HUDEP-2 (cell line): ENCODE data around the gene INPP5J.
"Not testable (repeated sequence)": the region's sequence is repeated elsewhere in the genome, so short reads cannot be mapped to it uniquely, and the experiment has no call there.

ENCODE experiments used
- DNase-seq, 76 experiments: peaks; one replicate each; lab custom pipeline; 2025; ENCODE audit not compliant: unreplicated experiment in 76 of 76; lab: John Stamatoyannopoulos, UW

Gene INPP5J, protein sequence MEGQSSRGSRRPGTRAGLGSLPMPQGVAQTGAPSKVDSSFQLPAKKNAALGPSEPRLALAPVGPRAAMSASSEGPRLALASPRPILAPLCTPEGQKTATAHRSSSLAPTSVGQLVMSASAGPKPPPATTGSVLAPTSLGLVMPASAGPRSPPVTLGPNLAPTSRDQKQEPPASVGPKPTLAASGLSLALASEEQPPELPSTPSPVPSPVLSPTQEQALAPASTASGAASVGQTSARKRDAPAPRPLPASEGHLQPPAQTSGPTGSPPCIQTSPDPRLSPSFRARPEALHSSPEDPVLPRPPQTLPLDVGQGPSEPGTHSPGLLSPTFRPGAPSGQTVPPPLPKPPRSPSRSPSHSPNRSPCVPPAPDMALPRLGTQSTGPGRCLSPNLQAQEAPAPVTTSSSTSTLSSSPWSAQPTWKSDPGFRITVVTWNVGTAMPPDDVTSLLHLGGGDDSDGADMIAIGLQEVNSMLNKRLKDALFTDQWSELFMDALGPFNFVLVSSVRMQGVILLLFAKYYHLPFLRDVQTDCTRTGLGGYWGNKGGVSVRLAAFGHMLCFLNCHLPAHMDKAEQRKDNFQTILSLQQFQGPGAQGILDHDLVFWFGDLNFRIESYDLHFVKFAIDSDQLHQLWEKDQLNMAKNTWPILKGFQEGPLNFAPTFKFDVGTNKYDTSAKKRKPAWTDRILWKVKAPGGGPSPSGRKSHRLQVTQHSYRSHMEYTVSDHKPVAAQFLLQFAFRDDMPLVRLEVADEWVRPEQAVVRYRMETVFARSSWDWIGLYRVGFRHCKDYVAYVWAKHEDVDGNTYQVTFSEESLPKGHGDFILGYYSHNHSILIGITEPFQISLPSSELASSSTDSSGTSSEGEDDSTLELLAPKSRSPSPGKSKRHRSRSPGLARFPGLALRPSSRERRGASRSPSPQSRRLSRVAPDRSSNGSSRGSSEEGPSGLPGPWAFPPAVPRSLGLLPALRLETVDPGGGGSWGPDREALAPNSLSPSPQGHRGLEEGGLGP

DNA sequence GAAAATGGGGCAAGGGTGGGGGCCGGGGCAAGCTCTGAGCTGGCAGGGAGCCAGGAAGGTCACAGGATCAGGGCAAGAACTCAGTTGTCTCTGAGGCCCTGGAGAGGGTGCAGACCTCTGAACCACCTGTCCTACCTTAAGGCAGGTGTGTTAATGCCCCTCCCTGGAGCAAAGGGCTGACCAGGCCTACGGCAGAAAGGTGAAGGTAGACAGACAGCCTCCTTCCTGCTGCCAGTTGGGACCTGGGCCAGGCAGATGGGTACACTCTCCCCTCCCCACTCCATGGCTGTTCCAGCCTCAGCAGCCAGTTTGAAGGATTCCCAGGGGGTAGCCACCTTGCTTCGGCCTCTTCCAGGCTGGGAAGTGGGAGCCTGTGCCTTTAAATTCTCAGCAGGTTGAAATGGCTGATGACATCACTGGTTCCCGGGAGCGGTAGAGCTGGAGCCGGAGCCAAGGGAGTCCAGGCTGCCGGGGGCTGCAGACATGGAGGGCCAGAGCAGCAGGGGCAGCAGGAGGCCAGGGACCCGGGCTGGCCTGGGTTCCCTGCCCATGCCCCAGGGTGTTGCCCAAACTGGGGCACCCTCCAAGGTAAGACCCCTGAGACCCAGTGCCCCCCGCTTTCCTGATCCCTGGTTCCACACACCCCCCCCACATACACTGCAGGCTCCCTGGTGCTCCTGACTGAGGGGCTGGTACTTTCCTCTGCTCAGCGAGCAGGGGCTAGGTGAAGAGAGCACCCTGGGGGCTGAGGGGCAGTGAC lies at the start of gene INPP5J:
Gene INPP5J (plus strand): TSS at position 435 of the 760 bp plus-strand sequence. CDS start 49 bp downstream, at position 484.
- no peak for DNase-seq

DNA sequence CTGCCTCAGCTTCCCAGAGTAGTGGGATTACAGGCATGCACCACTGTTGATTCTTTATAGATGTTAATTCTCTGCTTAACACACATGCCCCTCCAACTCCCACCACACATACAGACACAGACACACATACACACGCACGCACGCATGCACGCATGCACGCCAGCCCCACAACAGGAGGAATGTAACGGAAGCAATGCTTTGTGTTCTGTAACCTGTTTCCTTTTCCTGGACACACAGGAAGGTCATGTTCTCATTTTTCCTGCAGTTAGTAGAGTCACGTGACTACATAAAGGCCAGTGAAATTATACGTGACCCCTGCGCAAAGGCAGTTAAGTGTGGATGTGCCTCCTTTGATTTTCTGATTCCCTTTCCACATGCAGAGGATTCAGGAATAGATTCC lies 49.6 kb upstream of the INPP5J start:
- DNase-seq: not testable (repeated sequence)

DNA sequence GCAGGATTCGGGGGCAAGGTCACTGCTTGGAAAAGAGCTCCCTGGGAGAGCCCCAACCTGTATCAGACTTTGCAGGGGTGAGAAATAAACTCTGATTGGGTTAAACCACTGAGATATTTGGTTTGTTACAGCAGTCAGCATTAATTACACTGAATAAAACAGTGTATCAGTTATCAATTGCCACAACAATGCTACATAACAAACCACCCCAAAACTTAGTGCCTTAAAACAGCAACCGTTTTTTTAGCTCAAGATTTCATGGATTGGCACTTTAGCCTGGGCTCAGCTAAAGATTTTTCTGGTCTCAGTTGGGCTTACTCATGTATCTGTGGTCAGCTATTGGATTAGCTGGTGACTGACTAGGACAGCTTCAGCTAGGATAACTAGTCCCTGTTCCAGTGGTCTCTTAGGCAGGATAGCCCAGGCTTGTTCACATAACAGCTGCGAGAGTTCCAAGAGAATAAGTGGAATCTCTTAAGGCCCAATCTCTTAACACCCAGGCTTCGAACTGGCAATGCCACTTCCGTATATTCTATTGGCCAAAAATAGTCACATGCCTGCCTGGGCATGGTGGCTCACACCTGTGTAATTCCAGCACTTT lies 49.1 kb upstream of the INPP5J start:
- not testable (repeated sequence) for DNase-seq

DNA sequence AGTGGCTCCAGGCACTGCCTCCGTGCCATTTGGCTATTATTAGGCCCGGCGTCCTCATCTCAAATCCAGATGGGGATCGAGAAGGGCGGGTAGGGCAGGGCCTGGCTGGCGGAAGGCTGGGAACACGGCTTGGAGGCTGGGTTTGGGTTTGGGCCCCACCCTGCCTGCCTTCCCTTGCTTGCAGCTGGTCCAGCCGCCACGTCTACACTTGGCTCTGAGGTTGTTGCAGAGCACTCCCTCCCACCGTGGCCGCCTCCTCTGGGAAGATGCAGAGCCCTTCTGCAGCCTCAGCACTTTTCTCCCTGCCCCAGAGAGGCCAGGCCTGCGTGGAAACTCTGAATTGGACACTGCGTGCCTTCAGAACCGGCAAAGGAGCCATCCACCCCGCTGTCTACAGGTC lies 46.8 kb upstream of the INPP5J start:
- no peak for DNase-seq

DNA sequence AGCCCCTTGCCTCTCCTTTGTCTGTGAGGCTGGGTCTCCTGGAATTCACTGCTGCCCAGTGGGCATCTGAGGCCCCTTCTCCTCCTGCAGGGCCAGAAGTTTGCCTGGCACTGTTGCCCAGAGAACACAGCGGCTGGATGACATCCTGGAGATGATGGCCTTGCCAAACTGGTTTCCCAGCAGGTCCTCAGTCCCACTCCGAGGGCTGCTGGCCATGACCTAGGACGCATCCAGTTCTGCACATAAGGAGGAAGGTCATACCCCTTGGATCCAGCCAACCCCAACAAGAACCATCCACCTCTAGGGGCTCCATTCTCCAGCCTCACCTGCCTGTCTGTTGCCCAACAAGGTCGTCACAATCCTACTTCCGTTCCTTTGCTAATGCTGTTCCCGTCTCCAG lies 45.1 kb upstream of the INPP5J start:
- DNase-seq: no peak

DNA sequence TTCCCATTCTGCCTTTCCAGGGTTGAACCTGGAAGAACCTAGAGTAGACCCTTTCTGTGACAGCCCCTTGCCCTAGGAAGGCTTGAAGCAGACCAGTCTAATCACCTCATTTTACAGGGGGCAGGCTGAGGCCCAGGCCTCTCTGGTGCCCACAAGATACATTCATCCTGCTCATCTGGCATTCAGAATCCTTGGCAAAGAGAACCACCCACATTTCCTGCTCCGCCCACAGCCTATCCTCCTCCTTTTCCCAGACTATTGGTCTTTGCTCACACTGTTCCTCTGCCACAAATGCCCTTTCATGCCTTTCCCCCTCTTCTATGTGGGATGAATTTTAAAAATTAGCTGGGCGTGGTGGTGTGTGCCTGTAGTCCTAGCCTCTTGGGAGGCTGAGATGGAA lies 44.4 kb upstream of the INPP5J start:
- DNase-seq: not testable (repeated sequence)

DNA sequence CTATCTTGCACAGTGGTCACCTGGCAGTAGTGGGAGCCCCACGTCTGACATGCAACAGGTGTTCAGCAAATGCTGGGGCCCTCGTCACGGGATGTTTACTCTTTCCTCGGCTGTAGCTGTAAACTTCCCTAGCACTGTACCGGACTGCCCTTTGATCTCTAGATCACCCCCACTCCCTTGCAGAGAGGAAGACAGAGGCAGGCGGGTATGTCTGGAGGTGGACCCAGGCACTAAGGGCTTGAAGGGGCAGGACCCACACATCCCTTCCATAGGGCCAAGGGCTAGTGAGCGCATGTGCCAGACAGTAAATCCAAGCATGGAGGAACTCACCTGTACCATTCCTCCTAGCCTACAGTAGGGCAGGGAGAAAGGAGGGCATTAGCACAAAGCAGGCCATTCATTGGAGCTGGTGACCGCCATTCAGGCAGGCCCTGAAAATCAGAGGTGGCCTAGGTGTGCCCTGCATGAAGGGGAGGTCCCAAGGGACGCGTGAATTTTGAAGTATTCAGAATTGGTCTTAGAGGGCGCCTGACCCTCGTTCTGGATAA lies 43.6 kb upstream of the INPP5J start:
- no peak for DNase-seq

DNA sequence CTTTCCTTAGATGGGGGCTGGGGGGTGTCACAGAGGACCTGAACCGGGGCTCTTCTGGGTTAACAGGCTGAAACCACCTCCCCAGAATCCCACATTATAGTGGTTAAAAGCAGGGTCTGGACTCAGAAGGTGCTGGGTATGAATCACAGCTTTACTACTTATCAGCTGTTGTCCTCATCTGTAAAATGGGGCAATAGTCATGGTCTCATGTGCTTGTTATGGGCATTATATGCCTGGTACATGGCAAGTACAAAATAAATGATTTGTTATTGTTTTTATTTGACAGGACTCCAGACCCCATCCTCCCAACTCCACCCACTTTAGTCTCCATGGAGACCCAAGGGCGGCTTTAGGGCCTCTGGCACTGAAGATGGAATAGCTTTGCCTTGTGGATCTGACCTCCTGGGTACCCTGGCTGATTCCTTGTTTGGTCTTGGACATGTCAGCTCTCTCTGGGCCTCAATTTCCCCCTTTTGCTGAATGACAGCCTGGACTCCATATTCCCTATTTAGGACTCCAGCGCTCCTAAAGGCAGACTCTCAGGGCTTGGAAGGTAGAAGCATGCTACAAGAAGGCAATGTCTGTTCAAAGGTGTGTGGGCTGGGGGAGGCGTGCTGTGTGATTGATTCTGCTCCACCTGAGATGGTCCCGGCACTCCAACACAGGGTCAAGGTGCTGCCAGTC lies 42.5 kb upstream of the INPP5J start:
- no peak for DNase-seq

DNA sequence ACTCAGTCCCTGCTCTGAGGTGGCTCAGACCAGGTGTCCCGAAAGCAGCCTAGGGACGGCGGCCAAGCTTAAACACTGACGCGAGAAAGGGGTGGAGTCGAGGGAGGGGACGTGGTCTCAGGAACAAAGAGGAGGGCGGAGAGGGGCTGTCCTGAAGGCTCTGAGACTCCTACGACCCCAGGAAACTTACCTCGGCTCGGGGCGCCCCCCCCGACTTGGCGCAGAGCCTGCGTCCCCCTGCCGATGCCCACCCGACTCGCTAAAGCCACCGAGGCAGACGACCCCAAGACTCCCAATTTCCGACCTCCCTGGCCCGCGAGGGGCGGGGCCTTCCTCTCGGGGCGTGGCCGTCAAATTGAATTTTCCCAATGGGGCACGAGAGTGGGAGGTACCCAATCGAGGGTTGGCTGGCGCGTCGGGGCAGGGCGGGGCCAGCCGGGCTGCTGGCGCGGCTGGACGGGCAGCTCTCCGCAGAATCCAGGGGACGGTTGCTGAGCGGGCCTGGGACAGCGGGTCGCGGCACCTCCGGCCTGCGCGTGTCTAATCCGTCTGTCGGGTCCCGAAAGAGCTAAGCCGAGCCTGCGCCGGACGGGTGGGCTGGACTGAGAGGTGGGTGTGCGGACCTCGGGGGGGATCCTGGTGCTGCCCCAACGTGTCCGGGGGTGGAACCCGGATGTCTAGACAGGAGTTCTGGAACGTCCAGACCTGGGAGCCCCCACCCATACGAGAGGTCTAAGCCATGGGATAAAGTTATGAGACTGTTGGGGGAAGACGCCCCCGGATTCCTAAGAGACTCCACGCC lies 41.7 kb upstream of the INPP5J start, which contains the start of gene SMTN:
Gene SMTN (plus strand): TSS at position 471 of the 802 bp plus-strand sequence. CDS start 1,941 bp downstream, outside the sequence.
- peak in 73 of 76 experiments; percentile 31 to 93 (median 82) for DNase-seq

DNA sequence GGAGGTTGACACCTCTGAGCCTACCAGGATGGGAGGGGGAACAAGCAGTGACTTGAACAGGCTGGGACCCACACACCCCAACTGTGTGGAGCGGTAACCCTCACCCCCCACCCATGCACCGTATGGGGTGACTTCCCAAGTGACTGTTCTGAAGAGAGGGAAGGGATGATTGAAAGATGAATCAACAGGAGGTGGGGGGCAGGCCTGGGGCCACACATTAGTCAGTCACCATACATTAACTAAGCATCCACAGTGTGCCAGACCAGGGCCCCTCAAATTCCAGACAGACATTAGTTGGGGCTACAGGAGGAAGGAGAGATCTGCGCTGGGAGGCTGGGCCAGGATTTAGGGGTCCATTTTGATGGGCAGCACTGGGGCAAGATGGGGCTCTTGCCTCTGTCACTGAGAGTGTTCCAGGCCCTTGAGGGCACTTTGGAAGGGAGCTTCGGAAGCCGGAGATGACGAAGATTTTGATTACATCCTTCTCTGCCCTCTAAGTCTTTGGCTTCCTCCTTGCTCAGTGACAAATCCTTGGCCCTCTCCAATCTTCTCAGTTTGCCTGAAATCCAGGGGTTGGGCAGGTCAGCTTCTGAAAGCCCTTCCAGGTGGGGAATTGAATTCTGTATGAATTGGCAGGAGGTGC lies 40.7 kb upstream of the INPP5J start:
- no peak for DNase-seq

DNA sequence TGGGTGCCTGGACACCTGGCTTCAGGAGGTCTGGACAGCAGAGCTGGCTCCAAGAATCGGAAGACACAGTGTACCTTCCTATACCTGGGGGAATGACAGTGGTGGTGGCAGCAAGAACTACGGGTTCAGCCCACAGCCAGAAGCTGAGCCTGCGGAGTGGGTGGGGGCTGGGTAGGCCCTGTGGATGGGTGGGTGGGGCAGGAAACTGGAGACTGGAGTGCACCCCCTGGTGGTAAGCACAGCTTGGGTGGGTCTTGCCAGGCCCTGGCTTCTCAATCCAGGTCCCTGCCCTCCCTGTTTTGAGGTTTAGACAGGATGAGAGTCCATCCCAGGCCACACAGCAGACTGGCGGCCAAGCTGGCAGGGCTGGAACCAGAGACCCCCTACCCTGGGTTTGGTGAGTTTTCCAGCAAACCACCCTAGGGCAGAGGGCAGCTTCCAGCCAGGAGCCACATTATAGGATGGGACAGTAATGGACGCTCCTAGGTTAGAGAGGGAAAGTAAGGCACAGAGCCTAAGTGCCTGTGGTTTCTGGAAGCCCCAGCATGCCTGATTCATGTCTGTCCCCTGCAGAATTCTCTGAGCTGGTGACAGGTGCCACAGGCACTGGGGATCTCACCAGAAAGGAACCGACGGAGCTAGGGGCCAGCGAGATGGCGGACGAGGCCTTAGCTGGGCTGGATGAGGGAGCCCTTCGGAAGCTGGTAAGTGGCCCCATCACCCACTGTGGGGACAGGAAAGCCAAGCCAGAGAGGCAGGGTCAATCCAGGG lies 40.0 kb upstream of the INPP5J start:
- peak in 58 of 76 experiments; percentile 9 to 70 (median 48) for DNase-seq

DNA sequence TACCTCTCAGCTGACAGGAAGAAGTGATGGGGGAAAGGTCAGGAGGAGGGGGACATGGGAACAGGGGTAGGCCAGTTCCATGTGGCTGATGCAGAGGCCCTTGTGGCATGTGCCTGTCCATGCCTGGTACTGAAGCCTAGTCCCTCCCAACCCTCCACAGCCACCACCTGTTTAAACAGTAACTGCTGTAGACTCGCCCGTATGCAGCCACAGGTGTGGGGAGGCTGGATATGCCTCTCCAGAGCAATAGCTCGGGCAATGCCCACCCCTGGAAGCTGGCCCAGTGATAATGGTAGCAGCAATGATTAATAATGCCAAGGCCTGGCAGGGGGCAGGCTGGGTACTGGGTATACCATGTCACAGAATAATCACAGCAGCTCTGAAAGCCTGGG lies 39.4 kb upstream of the INPP5J start:
- no peak for DNase-seq

DNA sequence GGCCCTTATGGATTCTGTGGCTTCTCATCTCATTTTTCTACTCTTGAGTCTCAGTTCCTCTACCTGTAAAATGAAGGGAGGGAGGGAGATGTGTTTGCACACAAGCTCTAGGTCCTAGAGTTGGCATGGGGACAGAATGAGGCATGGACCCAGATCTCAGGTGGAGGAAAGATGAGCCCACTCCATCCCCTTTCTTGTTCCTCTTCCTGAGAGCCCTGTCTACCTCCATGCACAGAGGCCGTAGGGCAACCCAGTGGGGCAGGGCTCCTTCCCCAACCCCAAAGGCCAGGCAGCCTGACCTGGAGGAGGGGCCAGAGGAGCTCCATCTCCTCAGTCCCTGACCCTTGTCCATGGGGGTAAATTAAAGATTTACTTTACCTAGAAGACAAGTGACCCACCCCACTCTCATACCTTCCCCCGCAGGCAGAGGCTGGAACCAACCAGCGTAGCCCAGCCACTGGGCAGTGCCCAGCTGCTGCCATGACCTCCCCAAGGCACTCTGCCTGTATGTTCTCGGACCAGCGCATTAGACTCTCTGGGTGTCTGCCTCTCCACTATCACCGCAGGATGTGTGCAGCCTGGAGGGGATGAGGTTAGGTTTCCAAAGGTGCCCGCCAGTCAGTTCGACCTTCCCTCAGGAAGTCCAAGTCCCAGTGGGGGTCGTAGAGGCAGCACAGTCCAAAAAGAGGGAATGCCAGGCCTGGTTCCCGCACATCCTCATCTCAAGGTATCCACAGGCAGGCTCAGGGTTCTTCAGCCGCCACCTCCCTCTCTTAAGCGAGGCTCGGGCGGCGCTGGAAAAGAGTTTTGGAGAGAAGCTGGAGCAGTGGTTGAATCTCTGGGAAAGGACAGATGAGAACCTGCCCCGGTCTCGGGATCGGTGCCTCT lies 38.6 kb upstream of the INPP5J start:
- peak in 6 of 76 experiments; percentile 19 to 49 (median 36) for DNase-seq

DNA sequence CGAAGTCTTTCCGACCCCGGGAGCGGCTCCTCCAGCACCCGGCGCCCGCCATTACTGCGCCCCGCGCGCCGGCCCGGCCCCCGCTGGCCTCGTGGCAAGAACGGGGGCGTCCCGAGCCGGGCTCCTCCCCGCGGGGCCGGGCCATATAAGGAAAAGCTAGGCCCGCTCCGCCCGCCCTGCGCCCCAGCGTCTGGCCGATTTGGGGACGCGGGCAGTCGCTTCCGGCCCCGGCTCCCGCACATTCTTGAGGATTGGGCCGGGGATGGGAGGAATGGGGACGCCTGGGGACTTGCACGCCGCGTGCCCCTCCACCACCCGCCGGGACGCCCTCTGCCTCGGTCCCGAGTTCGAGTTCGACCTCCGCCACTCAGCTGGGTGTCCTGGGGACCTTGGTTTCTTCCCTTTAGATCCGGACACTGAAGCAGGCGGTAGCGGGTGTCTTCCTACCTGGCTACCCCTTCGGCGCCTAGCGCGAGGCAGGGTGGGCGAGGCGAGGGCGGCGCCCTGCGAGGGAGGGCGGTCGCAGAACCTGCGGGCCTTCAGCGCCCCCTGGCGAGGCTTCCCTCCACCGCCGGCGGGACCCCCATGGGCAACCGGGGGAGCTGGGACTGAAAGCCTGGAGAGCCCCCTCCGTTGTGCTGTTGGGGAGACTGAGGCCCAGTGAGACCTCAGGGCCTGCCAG lies 37.8 kb upstream of the INPP5J start:
- peak in 71 of 76 experiments; percentile 9 to 96 (median 72) for DNase-seq

DNA sequence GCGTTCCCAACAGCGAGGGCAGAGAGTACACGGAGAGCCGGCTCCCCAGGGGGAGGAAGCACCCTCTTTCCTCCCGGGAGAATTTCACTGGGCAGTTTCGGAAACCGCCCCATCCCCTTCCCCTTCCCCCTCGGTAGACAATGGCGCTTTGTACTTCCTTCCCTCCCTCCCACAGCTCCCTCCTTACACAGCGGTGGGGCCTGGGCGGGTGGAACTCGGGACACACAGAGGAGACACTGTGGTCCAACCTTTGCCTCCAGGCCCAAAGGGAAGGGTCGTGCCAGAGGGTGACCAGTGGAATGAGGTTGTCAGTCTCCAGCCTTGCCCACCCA lies 37.3 kb upstream of the INPP5J start:
- DNase-seq: no peak

DNA sequence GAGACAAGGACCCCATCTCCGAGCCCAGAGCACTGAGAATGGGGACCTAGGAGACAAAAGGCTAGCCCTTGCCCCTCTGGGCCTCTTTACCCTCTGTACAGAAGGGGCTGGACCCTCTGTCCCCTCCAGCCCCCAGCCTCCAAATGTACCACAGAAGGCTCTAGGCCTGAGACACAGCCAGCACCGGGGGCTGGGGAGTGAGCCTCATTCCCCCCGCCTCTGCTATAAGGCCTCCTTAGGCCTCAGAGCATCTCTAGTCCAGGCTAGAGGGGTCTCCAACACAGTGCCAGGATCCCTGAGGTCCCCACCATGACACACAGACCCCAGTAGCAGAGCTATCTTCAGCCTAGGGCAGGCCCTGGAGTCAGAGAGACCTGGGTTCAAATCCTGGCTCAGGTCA lies 36.8 kb upstream of the INPP5J start:
- DNase-seq: no peak
